HUES48 (cell line): ENCODE measurements around the gene TOR1A.

Experiments used
- H3K27ac ChIP-seq: one replicate; pipeline ENCODE4 v1.7.0; 2013; ENCODE audit warnings: low read depth, low read length, inconsistent platforms
- H3K27me3 ChIP-seq: 2 replicates; pipeline ENCODE4 v1.6.1; 2013; ENCODE audit warnings: mild to moderate bottlenecking, low read length; ENCODE audit not compliant: control insufficient read depth, insufficient read depth
- H3K36me3 ChIP-seq: 2 replicates; pipeline ENCODE4 v1.6.1; 2013; ENCODE audit warnings: low read length; ENCODE audit not compliant: control insufficient read depth, insufficient read depth
- H3K4me1 ChIP-seq: 2 replicates; pipeline ENCODE4 v1.6.1; 2013; ENCODE audit warnings: mild to moderate bottlenecking, low read length; ENCODE audit not compliant: control insufficient read depth, insufficient read depth
- H3K4me3 ChIP-seq: 2 replicates; pipeline ENCODE4 v1.5.1; 2013; ENCODE audit warnings: mild to moderate bottlenecking, low read depth, low read length
- H3K9ac ChIP-seq: 2 replicates; pipeline ENCODE4 v1.6.1; 2013; ENCODE audit warnings: mild to moderate bottlenecking, low read depth, low read length, moderate library complexity
- H3K9me3 ChIP-seq: 2 replicates; pipeline ENCODE4 v1.6.1; 2013; ENCODE audit warnings: low read length; ENCODE audit not compliant: control insufficient read depth, insufficient read depth

Gene TOR1A

GRCh38 chr9:129765764-129766317 is 58.1 kb downstream of the TOR1A start:
- Histone ChIP-seq H3K4me3 (no peak overlapping the region), H3K36me3 (no peaks in the 10 kb centered on the region), H3K27me3 (no peaks in the 10 kb centered on the region), H3K27ac (no peak overlapping the region), H3K9me3 (no peaks in the 10 kb centered on the region), H3K9ac (no peak overlapping the region), H3K4me1 (0 out of 2 replicates have a peak, but pooled peaks cover 4% of the 10 kb centered on the region)

DNA sequence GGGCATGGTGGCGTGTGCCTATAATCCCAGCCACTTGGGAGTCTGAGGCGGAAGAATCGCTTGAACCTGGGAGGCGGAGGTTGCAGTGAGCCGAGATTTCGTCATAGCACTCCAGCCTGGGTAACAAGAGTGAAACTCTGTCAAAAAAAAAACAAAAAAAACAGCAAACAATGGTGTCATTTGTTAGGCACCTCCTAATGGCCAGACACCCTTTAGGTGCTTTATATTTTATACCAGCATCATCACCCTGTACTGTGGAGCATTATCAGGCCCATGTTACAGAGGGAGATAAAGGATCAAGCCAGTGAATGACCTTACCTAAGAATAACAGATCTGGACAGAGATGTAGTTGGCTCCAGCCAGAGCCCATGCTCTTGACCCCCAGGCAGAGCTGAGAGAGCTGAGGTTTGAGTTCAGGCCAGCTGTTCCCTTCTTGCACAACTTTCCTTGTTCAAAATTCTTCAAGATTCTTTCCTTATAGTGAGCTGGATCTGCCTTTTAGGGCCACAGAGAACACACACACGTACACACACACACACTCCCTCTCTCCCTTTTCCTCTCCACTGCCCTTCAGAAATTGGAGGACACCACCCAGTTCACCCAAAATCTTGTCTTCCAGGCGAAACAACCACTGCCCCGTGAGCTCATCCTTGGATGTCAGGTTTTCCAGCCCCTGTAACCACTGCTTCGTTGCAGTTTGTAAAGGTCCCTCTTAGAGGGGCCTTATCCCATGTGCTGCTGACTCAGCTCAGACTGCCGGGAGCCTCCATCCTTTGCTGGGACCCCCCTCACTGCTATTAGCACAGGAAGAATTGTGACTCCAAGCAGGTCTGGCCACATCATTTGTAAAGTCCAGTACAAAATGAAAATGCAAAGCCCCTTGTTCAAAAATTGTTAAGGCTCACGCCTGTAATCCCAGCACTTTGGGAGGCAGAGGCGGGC is 60.7 kb downstream of the TOR1A start:
- Histone ChIP-seq H3K9ac (no peak overlapping the region), H3K27me3 (no peaks in the 10 kb centered on the region), H3K9me3 (no peaks in the 10 kb centered on the region), H3K4me1 (0 out of 2 replicates have a peak, but pooled peaks cover 4% of the 10 kb centered on the region), H3K36me3 (no peaks in the 10 kb centered on the region), H3K27ac (no peak overlapping the region), H3K4me3 (no peak overlapping the region)
